VCaP (cell line): ENCODE measurements around the gene DUXA.
"Not testable (repeated sequence)": the region's sequence is repeated elsewhere in the genome, so short reads cannot be mapped to it uniquely, and the experiment has no call there.

Source experiments
- H3K27ac ChIP-seq: fragments of 450-650 bp; 2 replicates; pipeline ENCODE4 v1.5.1; 2017
- CTCF ChIP-seq: fragments of 450-650 bp; conservative IDR thresholded peaks from 2 replicates; pipeline ENCODE4 v1.5.1; 2017; ENCODE audit warnings: mild to moderate bottlenecking, moderate library complexity

The DUXA gene

GRCh38 chr19:57167385-57167784 is at the start of gene DUXA:
Gene DUXA, minus strand, starts transcription at chr19:57167485. Its CDS starts 42 bp downstream, at chr19:57167443.
- TF ChIP-seq CTCF = no peak
- H3K27ac ChIP-seq = no peak within 1 kb of the TSS

- no peak for TF ChIP-seq CTCF
- H3K27ac ChIP-seq = no peak overlapping the region
Observed at GRCh38 chr19:57212109-57212508, 44.8 kb upstream of the DUXA start.

GRCh38 chr19:57210381-57210780 is 43.1 kb upstream of the DUXA start:
- H3K27ac ChIP-seq = no peak overlapping the region
- TF ChIP-seq CTCF = no peak

- H3K27ac ChIP-seq = no peak overlapping the region
- TF ChIP-seq CTCF = no peak
Observed at GRCh38 chr19:57202160-57202559, 34.9 kb upstream of the DUXA start.

GRCh38 chr19:57197874-57198273 is 30.6 kb upstream of the DUXA start:
- H3K27ac ChIP-seq = not testable (repeated sequence)

GRCh38 chr19:57192993-57193392 is 25.7 kb upstream of the DUXA start:
- TF ChIP-seq CTCF = no peak

GRCh38 chr19:57192077-57192420 is 24.8 kb upstream of the DUXA start:
- TF ChIP-seq CTCF = no peak
- peak overlapping the region; percentile 94 for H3K27ac ChIP-seq

More at GRCh38 chr19:57192993-57193392, 25.7 kb upstream of the DUXA start:
- peak overlapping the region; percentile 94; the same call in 1 of the 2 replicates for H3K27ac ChIP-seq

GRCh38 chr19:57191141-57192076 is 24.1 kb upstream of the DUXA start, which contains the start of gene ZNF264:
Gene ZNF264, plus strand, starts transcription at chr19:57191500. Its CDS starts 414 bp downstream, at chr19:57191914.
- peak within 1 kb of the TSS; percentile 94 for H3K27ac ChIP-seq
- TF ChIP-seq CTCF = no peak
